AG09309 (cell line): Measurements from ENCODE around the gene CASZ1.

Experiments used
- DNase-seq: peaks from one replicate; pipeline ENCODE4 v3.0.0-alpha.2; 2010; ENCODE audit warnings: low read depth
- H3K4me3 ChIP-seq: 2 replicates; pipeline ENCODE4 v1.5.1; 2011; ENCODE audit warnings: mild to moderate bottlenecking, low read depth, low read length, moderate library complexity; ENCODE audit not compliant: control insufficient read depth
- TF ChIP-seq, protein P1 (sequence below): IDR thresholded peaks from 2 replicates; pipeline ENCODE4 v1.5.1; 2011; ENCODE audit warnings: mild to moderate bottlenecking, low read depth, low read length, inconsistent platforms; ENCODE audit not compliant: insufficient read depth, control insufficient read depth; ENCODE audit errors: missing control alignments

CASZ1 gene

DNA sequence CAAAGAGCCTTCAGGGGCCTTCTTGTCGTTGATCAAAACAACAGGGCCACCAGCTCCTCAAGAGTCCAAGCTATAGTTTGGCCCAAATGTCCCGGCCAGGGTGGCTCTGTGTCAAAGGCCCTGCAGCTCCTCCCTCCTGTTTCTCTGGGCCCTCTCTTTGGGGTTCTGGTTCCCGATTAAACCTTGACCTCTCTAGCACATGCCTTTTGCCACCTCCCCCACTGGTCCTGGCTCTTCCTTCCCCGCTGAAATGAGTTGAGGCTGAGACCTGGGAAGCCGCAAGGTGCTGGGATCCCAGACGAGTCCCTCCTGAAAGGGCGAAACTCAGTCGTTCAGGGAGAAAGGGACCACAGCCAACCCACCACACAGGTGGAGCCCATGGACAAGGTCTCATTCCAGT, 56.9 kb downstream of the CASZ1 start:
- TF ChIP-seq, protein P1, sequence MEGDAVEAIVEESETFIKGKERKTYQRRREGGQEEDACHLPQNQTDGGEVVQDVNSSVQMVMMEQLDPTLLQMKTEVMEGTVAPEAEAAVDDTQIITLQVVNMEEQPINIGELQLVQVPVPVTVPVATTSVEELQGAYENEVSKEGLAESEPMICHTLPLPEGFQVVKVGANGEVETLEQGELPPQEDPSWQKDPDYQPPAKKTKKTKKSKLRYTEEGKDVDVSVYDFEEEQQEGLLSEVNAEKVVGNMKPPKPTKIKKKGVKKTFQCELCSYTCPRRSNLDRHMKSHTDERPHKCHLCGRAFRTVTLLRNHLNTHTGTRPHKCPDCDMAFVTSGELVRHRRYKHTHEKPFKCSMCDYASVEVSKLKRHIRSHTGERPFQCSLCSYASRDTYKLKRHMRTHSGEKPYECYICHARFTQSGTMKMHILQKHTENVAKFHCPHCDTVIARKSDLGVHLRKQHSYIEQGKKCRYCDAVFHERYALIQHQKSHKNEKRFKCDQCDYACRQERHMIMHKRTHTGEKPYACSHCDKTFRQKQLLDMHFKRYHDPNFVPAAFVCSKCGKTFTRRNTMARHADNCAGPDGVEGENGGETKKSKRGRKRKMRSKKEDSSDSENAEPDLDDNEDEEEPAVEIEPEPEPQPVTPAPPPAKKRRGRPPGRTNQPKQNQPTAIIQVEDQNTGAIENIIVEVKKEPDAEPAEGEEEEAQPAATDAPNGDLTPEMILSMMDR = no peak
- DNase-seq = no peak
- H3K4me3 ChIP-seq = no peak overlapping the region

DNA sequence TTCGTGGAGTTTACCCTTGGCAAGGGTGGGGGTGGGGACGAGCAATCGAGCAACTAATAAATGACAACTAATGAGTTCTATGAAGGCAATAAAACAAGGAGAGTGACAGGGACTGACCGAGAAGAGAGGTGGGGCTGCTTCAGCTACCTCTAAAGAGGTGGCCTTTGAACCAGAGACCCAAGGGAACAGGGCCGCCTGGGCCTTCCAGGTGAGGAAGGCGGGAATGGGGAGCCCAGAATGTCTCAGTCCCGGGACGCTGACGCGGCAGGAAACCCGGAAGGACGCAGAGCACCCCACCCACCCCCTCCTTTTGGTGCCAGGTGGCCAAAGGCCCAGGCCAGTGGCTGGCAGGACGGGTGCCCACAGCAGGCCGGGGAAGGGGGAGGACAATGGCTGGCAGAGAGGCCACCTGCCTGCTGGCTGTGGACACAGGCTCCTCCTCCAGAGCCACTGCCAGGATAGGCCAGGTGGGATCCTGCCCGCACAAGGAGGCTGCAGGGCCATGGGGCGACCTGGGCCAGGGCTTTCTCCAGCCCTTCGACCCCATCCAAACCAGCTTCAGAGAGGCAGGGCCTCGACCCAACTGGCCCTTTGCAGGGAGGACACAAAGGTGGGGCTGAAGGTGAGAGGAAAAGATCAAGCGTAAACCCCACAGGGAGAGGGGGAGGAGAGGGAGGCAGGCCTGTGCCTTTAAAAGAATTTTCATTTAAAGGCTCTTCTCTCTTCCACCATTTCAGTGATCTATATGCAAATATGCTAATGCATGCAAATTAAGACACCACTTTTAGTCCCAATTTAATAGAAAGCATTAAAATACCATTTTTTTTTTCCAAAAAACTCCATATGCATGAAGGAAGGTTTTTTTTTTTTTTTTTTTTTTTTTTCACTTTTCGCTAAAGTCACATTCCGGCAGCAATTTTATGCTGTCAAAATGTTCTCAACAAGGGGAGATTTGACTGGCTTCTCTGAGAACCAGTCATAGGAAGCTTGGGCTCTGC, 58.1 kb downstream of the CASZ1 start:
- DNase-seq = no peak
- no peak overlapping the region for H3K4me3 ChIP-seq

DNA sequence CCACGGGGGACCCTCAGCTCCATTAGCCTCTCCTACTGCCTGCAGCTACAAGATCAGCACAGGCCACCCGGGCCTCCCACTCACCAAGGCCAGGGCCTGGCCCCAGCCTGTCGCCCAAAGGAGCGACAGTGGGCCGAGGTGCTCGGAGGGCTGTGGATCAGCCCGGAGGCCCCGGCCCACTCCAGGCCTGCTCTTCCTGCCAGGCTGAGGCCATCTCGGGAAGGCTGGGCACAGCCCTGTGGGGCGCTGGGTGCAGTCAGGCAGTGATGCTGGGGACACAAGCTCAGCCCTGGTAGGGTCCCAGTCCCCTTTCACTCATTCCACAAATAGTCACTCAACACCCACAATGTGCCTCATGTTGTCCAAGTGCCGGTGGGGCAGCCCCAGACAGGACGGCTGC, 58.8 kb downstream of the CASZ1 start:
- TF ChIP-seq, protein P1 = no peak
- no peak overlapping the region for H3K4me3 ChIP-seq
- no peak for DNase-seq

More for the DNA sequence above, 58.1 kb downstream of the CASZ1 start:
- TF ChIP-seq, protein P1 = no peak

DNA sequence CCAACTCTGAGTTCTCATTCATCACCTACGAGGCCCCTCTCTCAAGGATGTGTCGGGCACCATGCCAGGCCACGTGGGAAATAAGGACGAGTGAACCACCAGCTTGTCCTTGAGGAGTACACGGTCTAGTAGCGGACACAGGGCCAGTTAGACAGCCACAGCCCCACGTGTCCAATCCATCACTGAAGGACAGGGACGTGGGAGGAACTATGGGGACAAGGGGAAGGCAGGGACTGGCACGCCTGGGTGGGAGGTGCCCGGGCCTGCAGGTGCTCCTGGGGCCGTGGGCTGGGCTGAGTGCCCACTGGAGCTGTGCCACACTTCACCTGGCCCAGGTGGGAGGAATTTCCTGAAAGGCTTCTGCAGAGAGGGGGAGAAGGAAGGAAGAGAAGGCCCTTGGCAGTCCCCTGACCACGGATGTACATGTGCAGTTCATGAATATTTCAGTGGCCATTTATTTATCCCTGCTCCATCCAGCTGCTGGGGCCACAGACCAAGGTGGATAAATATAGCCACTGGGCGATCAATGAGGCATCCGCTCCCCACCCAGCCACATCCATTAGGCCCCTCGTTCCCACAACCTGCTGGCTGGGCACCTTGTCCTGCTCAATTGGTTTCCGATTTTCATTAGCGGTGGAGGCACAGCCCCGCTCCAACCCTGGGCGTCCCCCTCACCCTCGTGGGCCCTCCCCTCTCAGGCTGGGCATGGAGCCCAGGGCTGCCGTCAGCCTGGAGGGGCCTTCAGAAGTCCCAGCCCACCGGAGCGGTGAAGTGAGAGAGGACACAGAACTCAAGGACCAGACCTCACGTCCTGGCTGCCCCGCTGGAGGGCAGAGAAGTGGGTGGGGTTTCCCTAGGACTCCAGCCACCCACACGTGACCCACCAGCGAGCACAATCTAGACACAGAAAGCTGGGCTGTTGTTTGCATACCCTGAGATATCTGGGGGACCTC, 59.5 kb downstream of the CASZ1 start:
- TF ChIP-seq, protein P1 = no peak
- no peak for DNase-seq
- no peak overlapping the region for H3K4me3 ChIP-seq

DNA sequence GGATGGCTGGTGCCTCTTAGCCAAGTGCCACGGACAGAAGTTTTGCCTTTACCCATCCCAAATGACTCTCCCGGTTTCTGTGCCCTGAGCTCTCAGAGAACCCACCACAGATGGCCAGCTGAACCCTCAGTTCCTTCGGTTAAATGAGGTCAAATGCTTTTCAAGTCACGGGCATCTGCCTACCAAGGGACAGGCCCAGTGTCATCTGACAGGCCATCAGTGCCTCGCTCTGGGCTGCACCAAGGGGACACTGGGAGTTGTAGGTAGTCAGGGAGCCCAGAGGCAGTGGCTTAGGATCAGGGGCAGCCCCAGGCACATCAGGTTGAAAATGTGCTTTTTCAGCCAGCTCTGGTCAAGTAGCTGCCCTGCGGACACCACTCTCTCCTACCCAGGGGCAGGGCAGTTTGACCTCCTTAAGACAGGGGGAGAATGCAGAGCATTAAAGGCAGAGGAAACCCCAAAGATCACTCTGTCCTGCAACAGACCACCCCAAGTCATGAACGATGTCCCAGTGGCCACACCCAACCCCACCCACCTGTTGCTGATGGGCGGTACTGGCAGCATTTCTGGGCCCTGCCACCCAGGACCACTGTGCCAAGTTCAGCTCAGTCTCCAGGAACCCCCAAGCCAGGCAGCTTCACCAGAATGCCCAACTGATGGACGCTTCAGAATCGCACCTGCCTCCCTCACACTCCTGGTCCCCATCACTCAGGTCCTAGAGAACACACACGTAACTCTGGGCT, 60.7 kb downstream of the CASZ1 start:
- no peak for DNase-seq
- TF ChIP-seq, protein P1 = no peak
- H3K4me3 ChIP-seq = no peak overlapping the region
